ENCODE results near the gene CHSY3. TPM values are rescaled to one million over a fixed set of nuclear protein-coding genes. Genes with fewer than 3 reads are reported as not detected.

CHSY3 gene
- total RNA-seq, 1 donor from 2014 or later, result not detected

DNA sequence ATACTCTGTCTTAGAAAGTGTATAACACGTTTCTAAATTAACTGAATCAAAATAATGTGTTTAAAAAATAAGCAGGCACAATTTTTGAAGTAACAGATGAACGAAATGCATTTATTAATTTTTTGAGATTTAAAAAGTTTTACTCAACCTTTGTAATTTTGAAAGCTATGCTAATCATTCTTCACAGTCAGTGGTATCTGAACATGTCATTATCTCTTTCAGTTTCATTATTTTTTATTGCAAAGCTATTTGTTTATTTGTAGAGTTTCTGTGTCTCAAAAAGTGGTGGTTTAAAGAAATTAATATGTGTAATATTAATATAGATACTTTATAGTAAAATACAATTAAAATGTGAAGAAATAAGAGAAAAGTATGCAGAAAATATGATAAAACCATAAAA lies 11.2 kb downstream of the CHSY3 start:
- H3K27me3 Mint-ChIP-seq (ENCODE audit: unreplicated experiment), result no peaks in the 10 kb centered on the region
- no peaks in the 10 kb centered on the region for H3K4me1 Mint-ChIP-seq (ENCODE audit: low read depth, unreplicated experiment)
- H3K4me3 Mint-ChIP-seq (ENCODE audit: unreplicated experiment), result no peak overlapping the region
- no peak overlapping the region for H3K27ac Mint-ChIP-seq (ENCODE audit: unreplicated experiment)
- H3K9me3 Mint-ChIP-seq (ENCODE audit: unreplicated experiment), result peaks cover 2% of the 10 kb centered on the region
- TF ChIP-seq CTCF (IDR thresholded peaks at IDR 0.05; ENCODE audit: partially characterized antibody, unreplicated experiment), result no peak
- H3K36me3 Mint-ChIP-seq (ENCODE audit: unreplicated experiment), result no peaks in the 10 kb centered on the region
- DNase-seq, result no peak

DNA sequence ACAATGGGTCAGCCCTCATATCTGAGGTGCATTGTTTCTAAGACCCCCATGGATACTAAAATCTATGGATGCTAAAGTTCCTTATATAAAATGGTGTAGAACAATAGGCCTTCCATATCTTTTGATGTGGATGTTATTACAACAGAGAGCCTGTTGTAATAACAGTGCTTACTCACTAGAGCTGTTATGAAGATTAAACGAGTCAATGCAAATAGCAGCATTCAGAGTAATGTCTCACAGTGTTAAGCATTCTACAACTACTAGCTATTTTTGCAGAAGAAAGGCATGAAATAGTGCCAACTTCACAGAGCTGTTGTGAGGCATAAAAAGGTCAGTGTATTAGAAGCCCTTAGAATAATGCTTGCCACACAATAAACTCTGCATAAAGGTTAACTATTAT lies 13.0 kb downstream of the CHSY3 start:
- Mint-ChIP-seq H3K9me3 (ENCODE audit: unreplicated experiment) (peaks cover 2% of the 10 kb centered on the region), H3K36me3 (ENCODE audit: unreplicated experiment) (no peaks in the 10 kb centered on the region), H3K4me3 (ENCODE audit: unreplicated experiment) (no peak overlapping the region), H3K27me3 (ENCODE audit: unreplicated experiment) (no peaks in the 10 kb centered on the region), H3K4me1 (ENCODE audit: low read depth, unreplicated experiment) (no peaks in the 10 kb centered on the region), H3K27ac (ENCODE audit: unreplicated experiment) (no peak overlapping the region)
- no peak for DNase-seq
- TF ChIP-seq CTCF (IDR thresholded peaks at IDR 0.05; ENCODE audit: partially characterized antibody, unreplicated experiment), result no peak

- no peak overlapping the region for H3K4me3 Mint-ChIP-seq (ENCODE audit: unreplicated experiment)
- H3K27ac Mint-ChIP-seq (ENCODE audit: unreplicated experiment), result no peak overlapping the region
- no peaks in the 10 kb centered on the region for H3K36me3 Mint-ChIP-seq (ENCODE audit: unreplicated experiment)
- no peaks in the 10 kb centered on the region for H3K27me3 Mint-ChIP-seq (ENCODE audit: unreplicated experiment)
- no peaks in the 10 kb centered on the region for H3K4me1 Mint-ChIP-seq (ENCODE audit: low read depth, unreplicated experiment)
- DNase-seq, result no peak
- H3K9me3 Mint-ChIP-seq (ENCODE audit: unreplicated experiment), result peaks cover 2% of the 10 kb centered on the region
- no peak for TF ChIP-seq CTCF (IDR thresholded peaks at IDR 0.05; ENCODE audit: partially characterized antibody, unreplicated experiment)
These were observed 16.9 kb downstream of the CHSY3 start for GRCh38 chr5:129921204-129921603.

- Mint-ChIP-seq H3K27ac (ENCODE audit: unreplicated experiment) (no peak overlapping the region), H3K4me3 (ENCODE audit: unreplicated experiment) (no peak overlapping the region), H3K9me3 (ENCODE audit: unreplicated experiment) (no peaks in the 10 kb centered on the region), H3K27me3 (ENCODE audit: unreplicated experiment) (no peaks in the 10 kb centered on the region), H3K4me1 (ENCODE audit: low read depth, unreplicated experiment) (no peaks in the 10 kb centered on the region), H3K36me3 (ENCODE audit: unreplicated experiment) (no peaks in the 10 kb centered on the region)
- no peak for TF ChIP-seq CTCF (IDR thresholded peaks at IDR 0.05; ENCODE audit: partially characterized antibody, unreplicated experiment)
- no peak for DNase-seq
These were observed 26.0 kb downstream of the CHSY3 start for GRCh38 chr5:129930221-129930620.

- Mint-ChIP-seq H3K9me3 (ENCODE audit: unreplicated experiment) (peaks cover 5% of the 10 kb centered on the region), H3K27ac (ENCODE audit: unreplicated experiment) (no peak overlapping the region), H3K4me3 (ENCODE audit: unreplicated experiment) (no peak overlapping the region), H3K27me3 (ENCODE audit: unreplicated experiment) (no peaks in the 10 kb centered on the region), H3K36me3 (ENCODE audit: unreplicated experiment) (no peaks in the 10 kb centered on the region), H3K4me1 (ENCODE audit: low read depth, unreplicated experiment) (no peaks in the 10 kb centered on the region)
- no peak for TF ChIP-seq CTCF (IDR thresholded peaks at IDR 0.05; ENCODE audit: partially characterized antibody, unreplicated experiment)
- no peak for DNase-seq
These were observed 31.4 kb downstream of the CHSY3 start for GRCh38 chr5:129935626-129936025.
